ENCODE results near the gene KIFAP3. TPM values are rescaled to one million over a fixed set of nuclear protein-coding genes. Genes with fewer than 3 reads are reported as not detected.

KIFAP3 gene
- total RNA-seq, 1 donor from 2014 or later, result 26.8 TPM

DNA sequence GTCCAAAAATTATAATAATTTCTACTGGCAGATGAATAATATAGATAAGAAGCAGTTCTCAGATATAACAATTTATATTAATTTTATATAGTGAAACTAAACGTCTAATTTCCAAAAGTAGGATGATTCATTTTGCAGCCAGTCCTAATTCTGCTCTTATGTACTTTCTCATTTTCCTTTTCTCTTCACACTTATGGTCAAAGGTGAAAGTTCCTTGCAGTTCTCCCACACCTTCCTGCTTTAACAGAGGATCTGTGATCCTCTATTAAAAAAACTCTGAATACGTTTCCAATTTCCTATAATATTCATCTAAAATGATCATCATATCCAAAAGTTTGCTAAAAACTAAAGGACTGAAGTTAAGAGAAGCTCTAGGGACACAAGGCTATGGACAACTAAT is 78.5 kb downstream of the KIFAP3 start:
- intact Hi-C loops (cut with micrococcal nuclease), result no loop called here

DNA sequence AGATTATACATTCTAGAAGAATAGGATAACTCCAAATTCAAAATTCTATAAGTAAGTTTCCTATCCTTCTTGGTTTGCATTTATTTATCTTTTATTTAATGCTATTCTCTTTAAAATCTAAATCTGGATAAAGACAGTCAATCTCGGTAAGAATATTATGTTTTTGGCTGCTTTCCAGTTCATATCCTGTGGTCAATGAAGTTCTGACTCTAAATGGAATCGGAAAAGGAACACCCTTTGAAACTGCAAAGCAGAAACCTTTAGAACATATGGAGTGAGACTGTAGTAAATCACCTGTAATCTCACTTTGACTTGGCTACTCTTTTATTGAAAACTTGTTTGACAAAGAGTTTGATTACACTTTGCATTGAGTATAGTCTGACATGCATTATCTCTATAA is 85.2 kb downstream of the KIFAP3 start:
- intact Hi-C loops (cut with micrococcal nuclease), result no loop called here

DNA sequence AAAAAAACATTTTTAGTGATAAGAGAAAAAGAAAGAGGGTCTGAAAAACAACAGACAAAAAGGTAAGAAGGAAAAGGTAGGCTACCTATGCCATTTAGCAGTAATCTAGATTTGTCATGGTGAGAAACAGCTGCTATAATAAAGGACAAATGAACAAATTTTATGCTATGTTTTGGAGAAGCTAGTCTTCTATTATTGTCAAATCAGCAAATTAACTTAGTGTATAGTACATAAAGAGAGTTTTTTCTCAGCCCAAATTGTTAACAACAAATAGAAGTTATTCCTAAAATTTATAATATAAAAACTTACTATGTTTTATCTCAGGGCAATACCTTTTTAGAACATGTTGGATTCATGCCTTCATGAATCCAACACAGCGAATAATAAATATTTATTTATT is 88.7 kb downstream of the KIFAP3 start:
- intact Hi-C loops (cut with micrococcal nuclease), result no loop called here

DNA sequence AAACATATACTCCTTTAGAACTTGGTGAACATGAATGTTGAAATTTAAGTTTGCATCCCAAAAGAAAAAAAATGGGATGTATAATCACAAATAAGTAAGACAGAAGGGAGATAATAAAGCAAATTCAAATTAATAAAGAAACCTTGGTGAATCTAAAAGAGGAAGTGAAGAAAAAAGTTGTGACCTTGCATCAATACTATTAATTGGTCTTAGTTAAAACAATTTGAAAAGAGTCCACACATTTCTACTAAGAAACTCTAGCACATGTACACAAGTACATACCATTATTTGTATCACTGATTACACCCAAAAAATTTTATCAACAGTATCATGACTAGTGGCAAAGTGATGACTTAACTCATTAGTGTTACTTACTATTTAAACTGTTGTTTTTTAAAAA is 100.4 kb downstream of the KIFAP3 start:
- intact Hi-C loops (cut with micrococcal nuclease), result no loop called here

DNA sequence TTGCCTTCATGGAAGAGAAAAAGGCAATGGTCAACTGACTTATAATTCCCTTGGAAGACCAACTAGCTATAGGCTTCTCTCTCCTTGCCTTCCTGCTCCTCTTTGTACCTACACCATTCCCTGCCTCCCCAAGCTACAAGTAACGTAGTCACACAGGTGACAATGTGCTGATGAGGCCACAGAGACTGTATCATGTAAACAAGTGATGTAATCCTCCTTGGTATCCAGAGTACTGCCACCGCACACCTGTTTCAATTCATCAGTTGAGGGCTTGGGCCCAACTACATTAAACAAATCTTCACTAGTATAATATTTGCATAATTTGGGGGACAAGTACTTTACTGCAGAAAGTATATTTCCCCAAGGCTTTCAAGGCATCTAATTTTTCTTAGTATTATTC is 104.4 kb downstream of the KIFAP3 start:
- intact Hi-C loops (cut with micrococcal nuclease), result no loop called here

DNA sequence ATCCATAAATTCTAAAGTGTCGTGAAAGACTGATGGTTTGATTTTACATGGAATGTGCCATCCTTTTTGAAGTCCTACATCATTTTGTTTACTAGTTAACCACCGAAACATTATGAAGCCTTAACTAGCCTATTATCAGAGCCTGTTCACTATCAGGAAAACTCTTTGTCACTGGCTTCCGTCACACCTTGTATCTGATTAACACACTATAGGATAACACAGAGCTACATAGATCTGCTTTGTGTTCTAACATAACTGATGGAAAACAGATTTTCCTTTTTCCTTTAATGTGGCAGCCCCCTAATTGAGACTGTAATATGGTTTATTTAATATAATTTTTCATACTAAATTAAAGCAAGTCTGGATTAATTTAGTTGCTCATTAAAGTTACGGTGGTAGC is 106.3 kb downstream of the KIFAP3 start:
- intact Hi-C loops (cut with micrococcal nuclease), result no loop called here

DNA sequence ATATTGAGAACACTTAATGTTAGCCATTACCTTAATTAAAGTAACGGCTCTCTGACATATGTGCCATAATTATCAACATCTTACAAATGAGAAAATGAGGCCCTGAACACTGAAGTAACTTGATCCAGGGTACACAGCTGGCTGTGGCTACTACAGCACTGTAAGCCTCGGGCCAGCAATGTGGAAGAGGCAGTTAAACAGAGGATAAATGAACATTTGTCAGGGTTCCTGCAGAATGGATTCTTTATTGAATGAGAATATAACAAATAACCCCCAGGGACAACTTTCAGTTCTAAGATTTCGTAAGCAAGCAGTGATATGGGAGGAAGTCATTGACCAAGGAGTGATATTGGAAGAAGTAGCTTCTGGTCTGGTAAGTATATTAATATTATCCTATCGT is 110.3 kb downstream of the KIFAP3 start:
- intact Hi-C loops (cut with micrococcal nuclease), result no loop called here

DNA sequence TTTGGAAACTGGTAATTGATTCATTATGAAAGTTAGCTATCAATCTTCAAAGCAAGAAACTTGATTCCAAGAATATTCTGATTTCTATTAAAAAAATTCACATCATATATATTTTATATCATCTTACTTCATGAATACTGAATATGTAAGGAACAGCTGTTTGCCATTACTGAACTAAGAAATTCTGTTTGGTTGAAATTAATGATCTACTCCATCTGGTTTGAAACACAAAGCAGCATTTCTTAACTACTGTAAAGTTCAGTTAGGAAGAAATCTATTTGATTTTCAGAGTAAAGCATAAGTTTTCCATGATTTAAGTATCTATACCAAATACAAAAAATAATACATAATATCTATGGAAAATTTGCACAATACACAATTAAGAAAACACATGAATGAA is 114.8 kb downstream of the KIFAP3 start:
- intact Hi-C loops (cut with micrococcal nuclease), result no loop called here

DNA sequence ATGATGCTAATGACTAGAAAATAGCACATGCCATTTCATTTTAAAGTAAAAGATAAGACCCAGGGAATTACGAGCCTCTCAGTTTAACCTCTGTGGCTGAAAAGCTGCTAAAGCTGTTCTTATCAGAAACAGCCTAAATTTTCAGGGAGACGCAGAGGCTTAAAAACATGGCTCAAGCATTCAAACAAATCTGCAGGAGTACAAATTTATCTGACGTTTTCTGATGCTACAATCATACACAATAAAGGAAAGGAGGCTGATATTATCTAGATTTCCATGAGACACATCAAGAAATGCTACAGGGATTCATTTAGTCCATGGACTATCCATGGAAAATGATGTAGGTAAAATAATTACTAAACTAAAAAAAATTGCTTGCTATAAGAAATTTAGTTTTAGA is 115.5 kb downstream of the KIFAP3 start:
- intact Hi-C loops (cut with micrococcal nuclease), result no loop called here

DNA sequence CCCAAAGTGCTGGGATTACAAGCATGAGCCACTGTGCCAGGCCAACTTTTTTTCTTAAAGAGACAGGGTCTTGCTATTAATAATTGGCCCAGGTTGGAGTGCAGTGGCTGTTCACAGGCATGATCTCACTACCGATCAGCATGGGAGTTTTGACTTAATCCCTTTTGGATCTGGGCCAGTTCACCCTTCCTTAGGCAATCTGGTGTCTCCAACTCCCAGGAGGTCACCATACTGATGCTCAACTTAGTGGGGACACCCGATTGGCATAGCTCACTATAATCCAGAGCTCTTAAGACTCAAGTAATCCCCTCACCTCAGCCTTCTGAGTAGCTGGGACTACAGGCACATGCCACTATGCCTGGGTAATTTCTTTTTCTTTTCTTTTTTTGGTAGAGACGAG is 116.6 kb downstream of the KIFAP3 start:
- intact Hi-C loops (cut with micrococcal nuclease), result no loop called here

DNA sequence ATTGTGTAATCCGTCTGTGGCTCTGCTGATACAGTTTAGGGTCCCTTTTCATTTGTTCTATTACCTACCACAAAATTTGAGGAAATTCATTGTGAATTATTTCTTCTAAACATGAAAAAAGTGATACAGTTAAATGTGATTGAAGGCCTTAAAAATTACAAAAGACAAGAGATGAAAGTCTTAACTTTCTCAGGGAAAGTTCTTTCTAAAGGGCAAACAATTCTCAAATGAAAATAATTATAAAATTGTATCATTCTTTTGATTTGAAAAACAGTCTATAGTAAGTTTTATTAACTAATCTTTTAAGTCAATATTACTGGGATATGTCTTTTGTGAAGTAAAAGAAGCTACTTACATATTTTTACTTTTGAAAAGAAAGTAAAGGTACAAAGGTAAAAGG is 123.4 kb downstream of the KIFAP3 start:
- intact Hi-C loops (cut with micrococcal nuclease), result no loop called here

DNA sequence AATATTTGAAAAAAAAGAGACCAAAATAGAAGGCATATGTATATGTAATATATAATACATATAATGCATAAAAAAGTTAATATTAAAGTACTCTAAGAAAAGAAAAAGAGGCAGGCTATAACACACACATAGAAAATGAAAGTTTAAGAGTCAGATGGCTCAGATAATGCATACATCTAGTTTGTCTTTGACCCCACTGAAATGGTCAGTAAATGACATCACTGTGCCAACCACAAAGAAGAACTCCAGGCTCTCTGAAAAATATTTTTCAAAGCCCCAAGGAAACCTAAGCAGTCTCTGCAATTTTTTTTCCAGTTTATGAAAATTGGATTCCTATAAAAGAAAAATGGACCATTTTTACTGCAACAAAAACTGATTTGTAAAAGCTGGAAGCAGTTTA is 125.4 kb downstream of the KIFAP3 start:
- intact Hi-C loops (cut with micrococcal nuclease), result no loop called here

DNA sequence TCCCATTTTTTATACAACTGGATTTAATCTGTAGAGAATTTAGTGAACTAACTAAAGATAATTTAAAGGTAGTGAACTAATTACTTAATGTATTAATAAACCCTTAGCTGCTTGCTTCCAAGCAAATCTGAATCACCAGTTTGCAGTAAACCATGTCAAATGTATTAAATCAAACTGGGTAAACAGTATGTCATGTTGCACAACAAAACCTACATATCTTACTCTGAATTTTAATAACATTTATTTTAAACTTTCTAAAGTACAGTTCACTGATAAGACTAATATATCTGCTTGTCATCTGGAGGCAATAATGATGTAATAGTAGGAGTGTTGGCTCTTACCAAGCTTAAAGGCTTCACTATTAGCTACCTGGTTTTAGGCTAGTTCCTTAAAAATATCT is 128.3 kb downstream of the KIFAP3 start:
- intact Hi-C loops (cut with micrococcal nuclease), result no loop called here

DNA sequence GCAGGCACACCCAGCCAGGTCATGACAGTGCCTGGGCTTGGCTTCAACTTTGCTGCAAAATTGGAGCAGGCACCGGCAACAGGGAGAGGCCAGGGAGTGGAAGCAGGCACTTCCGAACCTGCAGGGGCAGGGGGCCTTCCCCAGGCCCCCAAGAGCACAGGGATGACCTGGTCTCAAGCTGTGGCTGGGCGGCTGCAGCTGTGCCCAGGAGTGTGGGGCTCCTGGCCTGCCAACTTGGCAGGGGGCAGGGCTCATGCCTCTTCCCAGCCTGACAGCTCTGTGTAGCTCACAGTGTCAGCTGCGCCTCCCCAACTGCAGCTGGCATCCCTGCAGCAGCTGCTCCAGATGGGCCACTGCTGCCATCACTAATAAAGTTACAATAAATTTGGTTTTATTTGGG is 129.3 kb downstream of the KIFAP3 start:
- intact Hi-C loops (cut with micrococcal nuclease), result no loop called here

DNA sequence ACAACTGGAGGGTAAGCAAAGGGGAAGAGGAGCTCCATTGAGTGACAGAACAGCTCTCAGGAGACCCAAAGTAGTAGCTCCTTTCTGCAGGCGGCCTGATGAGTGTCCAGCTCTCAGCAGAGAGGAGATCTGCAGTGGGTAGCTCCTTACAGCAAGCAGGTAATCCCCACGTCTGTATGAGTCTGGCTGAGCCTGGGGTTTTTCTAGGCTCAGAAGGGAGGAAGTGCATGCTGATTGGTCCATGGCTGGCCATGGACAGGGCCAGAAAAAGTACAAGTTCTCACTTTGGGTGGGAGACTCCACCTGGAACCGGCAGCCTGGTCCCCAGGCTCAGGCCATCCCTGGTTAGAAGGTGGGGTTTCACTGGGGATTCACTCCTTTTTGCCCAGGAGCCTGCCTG is 129.9 kb downstream of the KIFAP3 start:
- intact Hi-C loops (cut with micrococcal nuclease), result no loop called here

DNA sequence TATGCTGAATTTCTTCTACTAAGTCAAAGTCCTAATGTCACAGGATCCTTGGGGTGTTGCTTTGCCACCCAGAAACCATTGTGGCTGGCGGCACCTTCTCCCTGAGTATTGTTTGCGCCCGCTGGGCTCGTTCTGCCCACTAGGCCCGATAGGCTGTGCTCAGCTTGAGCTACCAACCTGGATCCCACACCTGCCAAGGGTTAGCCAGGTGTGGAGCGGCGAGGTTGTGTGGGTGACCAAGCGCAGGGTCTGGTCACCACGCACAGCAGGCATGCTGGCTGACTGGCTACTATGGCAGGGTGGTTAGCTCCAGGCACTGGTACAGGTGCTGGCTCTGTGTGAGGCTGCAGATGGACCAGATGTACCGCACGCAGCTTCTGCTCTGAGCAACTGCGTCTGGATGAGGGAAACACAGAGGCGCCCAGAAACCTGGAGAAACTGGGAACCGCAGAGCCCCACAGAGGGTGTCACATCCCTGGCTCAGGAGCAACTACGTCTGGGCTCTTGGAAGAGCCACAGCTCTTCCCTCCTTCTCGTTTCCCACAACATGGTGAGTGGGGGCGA is 130.4 kb downstream of the KIFAP3 start:
- intact Hi-C loops (cut with micrococcal nuclease), result no loop called here

DNA sequence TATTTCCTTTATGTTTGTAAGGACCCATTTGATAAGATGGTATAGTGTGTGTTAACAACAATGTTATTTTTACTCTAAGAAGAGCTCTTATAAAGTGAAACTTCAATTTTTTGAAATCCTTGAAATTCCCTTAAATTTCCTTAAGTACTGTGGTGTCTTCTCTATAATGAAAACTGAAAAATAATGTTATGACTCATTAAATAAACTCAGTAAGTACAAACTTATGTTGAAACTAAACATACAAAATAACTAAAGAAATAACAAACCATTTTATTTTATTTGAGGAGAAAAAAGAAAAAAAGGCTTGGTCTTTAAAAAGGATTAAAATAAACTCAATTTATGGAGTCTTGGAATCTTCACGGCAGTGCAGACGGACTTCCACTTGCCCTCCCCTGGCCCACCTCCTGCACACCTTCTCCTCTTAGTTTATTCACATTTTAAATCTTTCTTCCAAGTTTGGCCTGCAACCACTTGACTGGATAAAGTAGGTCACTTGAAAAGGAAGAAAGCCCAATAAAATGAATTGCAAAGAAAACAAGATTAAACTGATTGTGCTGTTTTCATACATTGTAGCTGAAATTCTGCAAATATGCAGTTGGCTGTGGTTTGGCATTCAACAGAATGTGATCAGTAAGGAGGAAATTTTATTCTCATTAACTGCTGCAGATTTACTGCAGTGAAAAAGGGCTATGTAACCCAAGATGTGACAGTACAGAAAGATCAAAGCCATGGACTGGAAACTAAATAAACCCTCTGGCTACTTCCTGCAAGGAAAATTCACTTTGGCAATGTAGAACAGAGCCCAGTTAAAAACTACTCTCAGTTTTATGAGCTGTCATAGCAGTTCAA is 132.3 kb downstream of the KIFAP3 start:
- intact Hi-C loops (cut with micrococcal nuclease), result no loop called here

DNA sequence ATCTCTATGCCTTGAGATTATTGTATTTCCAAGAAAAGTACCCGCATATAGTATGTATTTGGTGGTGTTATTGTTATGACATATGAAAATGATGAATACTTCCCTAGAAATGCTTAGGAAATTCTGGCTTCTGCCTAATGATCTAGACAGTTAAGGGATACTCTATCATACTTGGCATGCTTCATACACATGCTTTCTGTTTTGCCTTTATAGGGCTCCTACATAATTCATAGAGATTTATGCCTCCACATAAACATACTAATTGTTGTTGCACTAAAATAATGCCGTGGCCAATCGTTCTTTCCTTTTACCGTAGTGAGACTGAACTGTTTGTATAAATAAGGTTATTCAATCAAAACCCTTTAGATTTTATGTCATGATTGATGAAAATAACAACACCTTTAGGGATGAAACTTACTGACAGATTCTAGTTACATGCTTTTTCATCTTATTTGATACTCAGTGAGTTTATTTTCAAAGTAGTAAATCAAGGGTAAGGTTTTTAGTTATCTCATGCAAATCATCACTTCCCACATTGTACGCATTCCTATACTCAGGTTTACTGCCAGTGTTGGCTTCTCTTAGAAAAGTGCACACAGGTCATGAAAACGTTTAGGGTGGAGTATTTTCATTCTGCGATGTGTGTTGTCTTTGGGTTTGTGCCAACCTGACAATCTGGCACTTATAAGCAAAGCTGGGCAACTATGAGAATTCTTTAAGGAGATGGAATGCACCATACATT is 140.3 kb downstream of the KIFAP3 start:
- intact Hi-C loops (cut with micrococcal nuclease), result no loop called here

DNA sequence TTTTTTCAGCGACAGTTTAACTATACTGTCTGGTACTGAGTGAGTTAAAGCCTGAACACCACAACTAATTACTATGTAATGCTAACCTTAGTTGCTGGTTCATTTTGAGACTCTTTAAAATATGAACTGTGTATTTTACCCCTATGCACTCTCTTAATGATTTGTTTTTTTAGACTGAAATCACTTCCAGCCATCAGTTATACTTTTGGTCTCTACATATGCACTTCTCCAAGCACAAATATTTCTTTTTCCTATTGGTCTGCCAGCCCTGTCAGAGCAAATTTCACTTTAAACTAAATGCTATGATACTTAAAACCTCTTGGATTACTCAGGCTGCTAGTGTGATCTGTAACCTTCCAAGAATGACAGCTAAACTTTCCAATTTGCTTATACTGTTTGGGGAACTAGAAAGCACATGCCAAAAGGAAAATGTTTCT is 142.7 kb downstream of the KIFAP3 start:
- intact Hi-C loops (cut with micrococcal nuclease), result no loop called here

DNA sequence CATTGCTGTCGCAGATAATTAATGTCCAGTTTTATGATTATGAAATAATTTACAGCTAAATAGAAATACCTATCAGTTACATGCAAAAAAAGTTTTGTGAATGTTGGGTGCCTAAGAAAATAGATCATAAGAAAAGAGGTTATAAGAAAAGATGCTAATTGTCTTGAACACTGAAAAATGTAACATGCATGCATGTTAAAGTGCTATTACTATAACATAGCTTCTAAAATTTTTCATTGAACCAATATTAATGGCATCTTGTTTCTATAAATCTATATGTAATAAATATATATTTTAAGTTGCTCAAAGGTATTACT is 145.3 kb downstream of the KIFAP3 start:
- intact Hi-C loops (cut with micrococcal nuclease), result loop anchor here (1.0 to 5.0 kb wide), 11 partner anchors 146 to 1385 kb away; partner anchors contain the start of genes FMO4, GORAB and KIFAP3

DNA sequence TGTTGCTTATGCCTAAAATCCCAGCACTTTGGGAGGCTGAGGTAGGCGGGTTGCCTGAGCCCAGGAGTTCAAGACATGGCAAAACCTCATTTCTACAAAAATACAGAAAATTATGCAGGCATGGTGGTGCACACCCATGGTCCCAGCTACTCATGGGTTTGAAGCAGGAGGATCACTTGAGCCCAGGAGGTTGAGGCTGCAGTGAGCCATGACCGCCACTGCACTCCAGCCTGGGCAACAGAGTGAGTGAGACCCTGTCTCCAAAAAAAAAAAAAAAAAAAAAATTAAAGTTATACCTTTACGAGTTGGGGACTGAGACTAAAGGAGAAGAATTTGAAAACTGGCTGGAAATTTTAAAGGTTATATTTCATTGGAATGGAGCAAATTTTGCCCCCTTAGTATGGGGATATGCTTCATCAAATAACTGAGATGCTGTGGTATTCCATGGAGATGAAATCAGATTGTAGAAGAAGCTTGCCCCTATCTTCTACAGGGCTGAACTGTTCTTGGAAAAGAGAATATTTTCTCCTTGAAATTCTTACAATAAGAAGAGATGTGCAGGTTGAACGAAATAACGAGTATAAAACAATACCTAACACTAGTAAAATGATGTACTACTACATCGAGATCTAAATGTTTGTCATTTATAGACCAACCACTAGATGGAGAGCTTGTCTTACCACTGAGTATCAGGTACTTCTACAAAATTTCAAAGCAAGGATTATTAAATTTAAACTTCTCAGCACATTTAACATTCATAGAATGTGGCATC is 145.9 kb downstream of the KIFAP3 start:
- intact Hi-C loops (cut with micrococcal nuclease), result loop anchor here (1.0 to 5.0 kb wide), 11 partner anchors 146 to 1386 kb away; partner anchors contain the start of genes FMO4, GORAB and KIFAP3

All from T-helper 1 cell treated with Interleukin-12 subunit alpha and Interleukin-12 subunit beta and Interleukin-4 antibody, amounts not matched to agents 30 ng/mL and 1 ng/mL, for 36 hours (primary cell).